NB4 (cell line): Measurements from ENCODE around the gene PSD.
A peak's percentile ranks its signal among the peaks of the same experiment; 100 is the strongest.

Experiments used
- DNase-seq: peaks from one replicate; pipeline ENCODE4 v3.0.0; 2010; ENCODE audit warnings: low read depth
- H3K4me3 ChIP-seq: one replicate; pipeline ENCODE4 v1.5.1; 2011; ENCODE audit warnings: mild to moderate bottlenecking, low read depth, low read length, moderate library complexity
- MYC ChIP-seq: IDR thresholded peaks from 2 replicates; pipeline ENCODE4 v1.6.1; 2011; ENCODE audit warnings: low read depth, low read length
- POLR2A ChIP-seq: IDR thresholded peaks from 2 replicates; pipeline ENCODE4 v1.6.1; 2011; ENCODE audit warnings: mild to moderate bottlenecking; ENCODE audit not compliant: insufficient read length; ENCODE audit errors: extremely low read depth
- TF ChIP-seq, protein P1 (sequence below): IDR thresholded peaks from 2 replicates; pipeline ENCODE4 v1.6.1; 2011; ENCODE audit warnings: low read depth, low read length
- TF ChIP-seq, protein P2 (sequence below): IDR thresholded peaks from one replicate; pipeline ENCODE4 v1.5.1; 2012; ENCODE audit warnings: low read depth, low read length

Gene PSD

DNA sequence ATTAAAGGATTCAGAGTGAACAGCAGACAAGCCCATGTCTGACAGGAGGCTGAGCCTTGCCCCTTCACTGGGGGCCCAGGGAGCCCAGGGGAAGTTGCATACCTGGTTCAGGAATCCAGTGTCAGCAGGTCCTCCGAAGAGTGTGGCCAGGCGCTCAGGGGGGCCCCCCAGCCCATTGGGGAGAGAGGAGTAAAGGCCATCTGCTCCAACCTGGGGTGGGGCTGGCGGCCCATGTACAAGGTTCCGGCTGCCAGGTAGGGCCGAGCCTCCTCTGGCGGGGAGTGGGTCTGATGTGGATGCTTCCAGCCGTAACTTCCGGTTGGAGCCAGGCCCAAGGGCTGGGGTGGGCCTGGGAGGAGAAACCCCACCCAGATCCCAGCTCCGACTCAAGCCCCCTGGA is 2.3 kb downstream of the PSD start:
- TF ChIP-seq, protein P1, sequence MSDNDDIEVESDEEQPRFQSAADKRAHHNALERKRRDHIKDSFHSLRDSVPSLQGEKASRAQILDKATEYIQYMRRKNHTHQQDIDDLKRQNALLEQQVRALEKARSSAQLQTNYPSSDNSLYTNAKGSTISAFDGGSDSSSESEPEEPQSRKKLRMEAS = no peak
- TF ChIP-seq, protein P2, sequence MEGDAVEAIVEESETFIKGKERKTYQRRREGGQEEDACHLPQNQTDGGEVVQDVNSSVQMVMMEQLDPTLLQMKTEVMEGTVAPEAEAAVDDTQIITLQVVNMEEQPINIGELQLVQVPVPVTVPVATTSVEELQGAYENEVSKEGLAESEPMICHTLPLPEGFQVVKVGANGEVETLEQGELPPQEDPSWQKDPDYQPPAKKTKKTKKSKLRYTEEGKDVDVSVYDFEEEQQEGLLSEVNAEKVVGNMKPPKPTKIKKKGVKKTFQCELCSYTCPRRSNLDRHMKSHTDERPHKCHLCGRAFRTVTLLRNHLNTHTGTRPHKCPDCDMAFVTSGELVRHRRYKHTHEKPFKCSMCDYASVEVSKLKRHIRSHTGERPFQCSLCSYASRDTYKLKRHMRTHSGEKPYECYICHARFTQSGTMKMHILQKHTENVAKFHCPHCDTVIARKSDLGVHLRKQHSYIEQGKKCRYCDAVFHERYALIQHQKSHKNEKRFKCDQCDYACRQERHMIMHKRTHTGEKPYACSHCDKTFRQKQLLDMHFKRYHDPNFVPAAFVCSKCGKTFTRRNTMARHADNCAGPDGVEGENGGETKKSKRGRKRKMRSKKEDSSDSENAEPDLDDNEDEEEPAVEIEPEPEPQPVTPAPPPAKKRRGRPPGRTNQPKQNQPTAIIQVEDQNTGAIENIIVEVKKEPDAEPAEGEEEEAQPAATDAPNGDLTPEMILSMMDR = no peak
- no peak overlapping the region for H3K4me3 ChIP-seq
- DNase-seq = no peak

DNA sequence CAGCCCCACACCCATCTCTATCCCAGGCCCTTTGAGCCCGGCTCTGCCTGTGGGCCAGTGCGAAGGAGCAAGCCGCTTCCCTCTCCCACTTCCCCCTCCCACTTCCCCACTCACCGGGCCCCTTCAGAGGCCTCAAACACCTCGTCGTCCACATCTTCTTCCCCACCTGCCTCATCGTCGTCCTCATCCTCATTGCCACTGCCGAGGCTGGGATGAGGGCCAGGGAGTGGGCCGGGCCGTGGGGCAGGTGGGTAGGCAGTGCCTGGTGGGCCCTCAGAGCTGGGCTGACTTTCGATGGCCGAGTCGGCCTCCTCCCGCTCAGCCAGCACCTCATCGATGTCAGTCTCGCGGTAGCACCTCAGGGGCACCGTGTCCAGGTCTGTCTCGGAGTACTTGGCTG is 3.8 kb downstream of the PSD start:
- TF ChIP-seq MYC (no peak), POLR2A (no peak)
- TF ChIP-seq, protein P1 = no peak
- TF ChIP-seq, protein P2 = no peak
- no peak for DNase-seq
- no peak overlapping the region for H3K4me3 ChIP-seq

DNA sequence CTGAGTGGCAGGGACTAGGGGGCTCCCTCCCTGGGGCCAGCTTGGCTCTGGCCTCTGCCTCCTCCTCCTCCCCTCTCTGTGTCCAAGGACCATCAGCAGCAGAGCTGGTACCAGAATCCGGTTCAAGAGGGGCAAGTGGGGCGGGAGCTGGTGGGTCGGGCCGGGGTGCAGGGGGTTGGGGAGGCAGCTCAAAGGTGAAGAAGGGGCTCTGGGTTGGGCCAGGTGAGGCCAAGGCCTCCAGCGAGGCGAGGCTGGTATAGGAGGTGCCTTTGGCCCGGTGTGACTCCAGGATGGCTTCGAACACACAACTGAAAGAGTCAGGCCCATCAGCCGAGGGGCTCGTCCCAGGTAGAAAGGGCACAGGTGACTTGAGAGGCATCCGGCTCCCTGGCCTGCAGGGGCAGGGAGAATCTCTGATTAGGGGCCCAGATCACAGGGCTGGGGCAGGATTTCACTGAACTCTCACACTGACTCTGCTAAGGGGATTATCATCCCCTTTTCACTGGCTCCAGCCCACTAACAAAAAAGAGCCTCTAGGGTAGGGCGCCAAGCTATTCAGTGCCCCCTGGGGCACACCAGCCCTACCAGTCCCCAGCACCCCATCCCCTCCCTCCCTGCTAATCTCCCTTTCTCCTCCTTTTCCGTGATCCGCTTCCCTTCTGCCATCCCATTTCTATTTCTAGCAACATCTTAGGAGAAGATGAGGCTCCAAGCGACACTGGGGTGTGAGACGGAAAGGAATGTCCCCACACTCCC is 4.6 kb downstream of the PSD start:
- DNase-seq = no peak
- TF ChIP-seq MYC (no peak), POLR2A (no peak)
- TF ChIP-seq, protein P2 = no peak
- TF ChIP-seq, protein P1 = no peak

DNA sequence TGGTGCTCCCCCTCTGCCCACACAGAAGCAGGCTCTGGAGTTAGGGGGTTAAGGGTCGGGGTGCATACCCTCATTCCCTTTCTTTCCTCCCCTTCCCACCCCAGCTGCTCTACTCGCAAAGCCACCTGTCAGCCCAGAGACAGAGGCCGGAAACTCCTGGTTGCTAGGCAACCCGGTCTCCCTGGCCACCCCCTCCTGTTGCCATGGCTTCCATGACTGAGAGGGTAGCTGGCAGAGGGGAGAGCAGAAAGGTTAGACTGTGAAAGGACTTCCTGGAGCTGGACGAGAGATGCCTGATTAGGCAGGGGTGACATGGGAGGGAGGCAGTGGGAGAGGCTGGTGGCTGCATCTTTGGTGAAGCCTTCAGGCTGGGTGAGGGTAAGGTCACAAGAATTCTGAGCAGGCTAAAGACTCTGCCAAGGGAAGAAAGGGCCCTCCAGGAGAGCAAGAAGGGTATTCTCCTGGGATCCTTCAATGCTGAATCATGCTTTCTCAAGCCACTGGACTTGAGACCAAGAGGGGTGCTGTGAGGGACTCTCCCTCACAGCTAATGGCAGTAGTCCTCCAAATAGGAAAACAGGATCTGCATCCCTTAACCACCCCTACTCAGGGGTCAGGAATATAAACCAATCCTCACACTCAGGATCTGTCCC is 5.4 kb downstream of the PSD start:
- H3K4me3 ChIP-seq = no peak overlapping the region
- TF ChIP-seq POLR2A = no peak
- TF ChIP-seq, protein P1 = no peak
- peak; percentile 45 for DNase-seq

More for the DNA sequence above, 4.6 kb downstream of the PSD start:
- no peak overlapping the region for H3K4me3 ChIP-seq

DNA sequence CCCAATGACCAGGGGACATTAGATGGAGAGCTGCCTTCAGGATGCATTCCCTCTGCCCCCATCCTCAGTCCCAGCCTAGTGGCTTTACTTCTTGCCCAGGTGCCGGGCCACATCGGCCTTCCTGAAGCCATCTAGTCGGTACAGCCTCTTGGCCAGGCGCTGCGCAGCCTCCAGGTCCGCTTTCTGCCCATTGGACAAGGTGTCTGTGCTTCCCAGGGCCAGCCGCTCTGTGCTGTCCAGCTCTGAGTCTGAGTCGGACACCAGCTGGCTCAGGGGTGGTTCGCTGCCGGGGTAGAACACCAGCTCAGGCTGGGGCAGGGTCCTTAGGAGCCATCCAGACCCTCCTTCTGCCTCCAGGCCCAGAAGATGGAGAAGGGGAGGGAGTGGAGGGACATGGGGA is 6.3 kb downstream of the PSD start:
- no peak for DNase-seq
- TF ChIP-seq, protein P1 = no peak
- TF ChIP-seq POLR2A = no peak
- TF ChIP-seq MYC = no peak
- TF ChIP-seq, protein P2 = no peak
- no peak overlapping the region for H3K4me3 ChIP-seq
